HG03469 (cell line): ENCODE results near the gene TEX13C.
A peak's percentile ranks its signal among the peaks of the same experiment; 100 is the strongest.
"Not testable (repeated sequence)": the region's sequence is repeated elsewhere in the genome, so short reads cannot be mapped to it uniquely, and the experiment has no call there.

Source experiments
- ATAC-seq: cut with Tn5 transposase; IDR thresholded peaks from one replicate; pipeline ENCODE4 v1.9.1; 2021; ENCODE audit warnings: mild to moderate bottlenecking, moderate library complexity, moderate number of reproducible peaks; ENCODE audit not compliant: unreplicated experiment

Gene TEX13C

DNA sequence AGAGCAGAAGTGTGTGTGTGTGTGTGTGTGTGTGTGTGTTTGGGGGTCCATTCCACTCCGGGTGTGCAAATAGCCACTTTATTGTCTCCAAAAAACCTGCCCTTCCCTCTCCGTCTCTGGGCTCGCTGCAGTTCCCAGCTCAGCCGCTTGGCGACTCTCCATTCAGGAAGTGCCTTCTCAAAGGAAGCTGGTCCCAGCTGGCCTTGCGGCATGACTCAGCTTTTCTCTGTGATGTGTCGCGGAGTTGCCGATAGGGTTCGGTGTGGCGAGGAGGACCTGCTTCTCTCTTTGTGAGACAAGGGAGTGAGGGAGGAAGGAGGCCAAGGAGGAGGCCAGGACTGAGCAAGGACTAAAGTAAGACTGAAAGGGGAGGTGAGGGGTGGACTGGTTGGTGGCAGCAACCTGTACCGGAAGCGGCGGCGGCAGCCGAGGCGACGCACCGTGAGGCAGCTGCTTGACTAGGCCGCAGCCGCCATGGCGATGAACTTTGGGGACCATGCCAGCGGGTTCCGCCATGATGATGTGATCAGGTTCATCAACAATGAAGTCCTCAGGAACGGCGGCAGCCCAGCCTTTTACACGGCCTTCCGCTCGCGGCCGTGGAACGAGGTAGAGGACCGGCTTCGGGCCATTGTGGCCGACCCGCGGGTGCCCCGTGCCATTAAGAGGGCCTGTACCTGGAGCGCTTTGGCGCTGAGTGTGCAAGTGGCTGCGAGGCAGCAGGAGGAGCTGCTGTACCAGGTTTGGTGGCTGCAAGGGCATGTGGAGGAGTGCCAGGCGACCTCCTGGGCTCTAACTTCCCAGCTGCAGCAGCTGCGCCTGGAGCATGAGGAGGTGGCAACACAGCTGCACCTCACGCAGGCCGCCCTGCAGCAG lies at the start of gene TEX13C:
Gene TEX13C, plus strand, starts transcription at position 226 of the 876 bp plus-strand sequence. Its CDS starts 249 bp downstream, at position 475.
- ATAC-seq = no peak

DNA sequence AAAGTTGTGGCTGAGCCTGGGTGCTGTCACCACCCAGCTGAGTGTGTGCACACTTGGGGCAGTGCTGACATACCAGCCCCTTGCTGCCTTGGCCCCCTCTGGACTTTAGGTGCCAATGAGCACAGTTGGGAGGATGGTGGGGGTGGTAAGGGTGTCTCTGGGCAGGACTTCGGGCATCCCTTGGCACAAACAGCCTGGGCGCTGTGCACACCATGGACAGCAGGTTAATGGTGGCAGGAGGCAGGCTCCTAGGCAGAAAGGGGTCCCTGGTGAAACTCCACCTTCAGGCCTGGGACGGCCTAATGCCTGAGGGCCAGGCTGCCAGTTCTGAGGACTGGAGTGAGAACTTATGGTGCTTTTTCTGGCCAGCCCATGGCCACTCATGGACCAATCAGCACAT lies 32.4 kb upstream of the TEX13C start:
- no peak for ATAC-seq

DNA sequence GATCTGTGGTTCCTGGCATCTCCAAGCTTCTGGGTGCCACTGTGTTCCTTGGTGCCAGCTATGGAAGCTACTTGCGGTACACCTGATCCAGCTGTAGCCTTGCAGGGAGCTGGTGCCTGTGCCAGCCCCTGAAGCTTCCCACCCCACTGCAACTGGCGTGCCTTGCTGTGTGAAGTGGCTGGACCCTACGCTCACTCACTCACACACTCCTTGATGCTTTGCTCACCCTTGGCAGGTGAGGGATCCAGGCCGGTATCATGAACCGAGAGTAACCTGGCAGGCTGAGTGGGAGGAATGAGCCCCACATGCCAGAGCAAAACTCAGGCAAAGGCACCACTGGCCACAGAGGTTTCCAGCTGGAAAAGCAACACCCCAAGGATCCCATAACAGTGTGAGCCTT lies 31.3 kb upstream of the TEX13C start:
- ATAC-seq = no peak

GRCh38 chrX:125289209-125289608 lies 30.5 kb upstream of the TEX13C start:
- ATAC-seq = no peak

DNA sequence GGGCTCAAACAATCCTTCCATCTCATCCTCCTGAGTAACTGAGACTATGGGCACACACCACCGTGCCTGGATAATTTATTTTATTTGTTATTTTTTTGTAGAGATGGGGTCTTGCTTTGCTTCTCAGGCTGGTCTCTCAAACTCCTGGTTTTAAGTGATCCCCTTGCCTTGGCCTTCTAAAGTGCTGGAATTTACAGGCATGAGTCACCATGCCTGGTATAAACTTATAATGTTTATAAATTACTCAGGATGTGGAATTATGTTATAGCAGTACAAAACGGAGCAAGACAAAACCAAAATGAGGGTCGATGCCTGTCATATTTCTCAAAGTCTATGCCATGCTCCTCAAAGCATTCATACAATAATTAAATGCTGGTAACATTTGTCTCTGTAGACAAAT lies 29.8 kb upstream of the TEX13C start:
- ATAC-seq = no peak

GRCh38 chrX:125291124-125291523 lies 28.5 kb upstream of the TEX13C start:
- ATAC-seq = no peak

DNA sequence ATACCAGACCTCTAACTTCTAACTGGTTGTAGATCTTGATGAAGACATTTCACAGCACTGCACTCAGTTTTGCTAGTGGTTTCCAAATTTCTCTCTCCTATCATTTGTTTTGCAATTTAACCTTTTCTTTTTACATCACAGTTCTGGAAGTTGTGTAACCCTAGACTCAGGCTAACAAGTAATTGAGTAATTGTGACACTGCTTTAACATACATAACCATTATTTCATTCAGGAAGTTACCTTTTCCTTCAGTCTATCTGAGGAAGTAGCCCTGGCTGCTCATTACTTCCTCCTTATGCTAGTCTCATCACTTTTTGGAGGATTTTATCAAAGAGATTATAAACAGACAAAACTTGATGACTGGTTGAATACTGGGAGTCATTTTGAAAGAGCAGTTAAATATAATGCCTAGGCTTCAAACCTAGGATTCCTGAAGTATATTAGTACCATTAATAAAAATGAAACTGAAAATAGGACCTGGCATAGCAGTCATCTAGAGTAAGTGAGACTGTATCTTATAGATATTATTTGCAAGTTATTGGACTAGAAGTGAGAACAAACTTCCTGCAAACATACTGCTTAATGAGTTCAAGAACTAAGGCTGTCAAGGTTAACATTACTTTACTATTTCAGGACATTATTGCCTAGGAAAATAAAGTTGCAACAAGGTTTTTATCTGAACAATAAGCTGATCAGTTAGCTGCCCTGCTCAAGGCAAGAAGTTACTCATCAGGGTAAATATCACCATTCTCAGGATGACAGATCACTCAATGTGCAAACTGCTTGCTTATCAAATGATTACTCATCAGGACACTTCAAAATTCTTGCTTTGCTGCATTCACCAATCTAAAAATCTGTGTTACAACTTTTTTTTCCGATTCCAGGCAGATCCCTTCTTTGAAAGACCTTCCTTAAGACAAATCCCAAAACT lies 25.6 kb upstream of the TEX13C start:
- ATAC-seq = peak; percentile 53

GRCh38 chrX:125295337-125295736 lies 24.3 kb upstream of the TEX13C start:
- ATAC-seq = peak; percentile 69

- no peak for ATAC-seq
Observed at GRCh38 chrX:125298871-125299270, 20.8 kb upstream of the TEX13C start.

GRCh38 chrX:125306335-125306866 lies 13.3 kb upstream of the TEX13C start:
- ATAC-seq = no peak

DNA sequence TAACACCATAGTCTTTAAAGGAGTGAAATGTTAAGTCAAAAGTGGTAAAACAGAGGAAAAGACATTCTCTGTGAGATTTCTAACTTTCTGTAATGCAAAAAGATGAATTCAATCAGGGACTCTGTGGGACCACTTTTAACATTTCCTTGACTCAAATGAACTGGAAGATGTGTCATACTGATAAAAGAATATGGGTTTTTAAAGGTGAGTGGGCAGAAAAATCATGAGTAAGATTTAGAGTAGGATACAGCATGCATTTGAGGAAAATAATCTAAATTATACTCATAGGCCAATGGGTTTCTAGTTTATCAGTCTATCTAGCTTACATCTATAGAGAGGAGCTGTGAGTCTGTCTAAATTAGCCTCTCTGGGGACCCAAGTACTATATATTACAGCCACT lies 11.0 kb upstream of the TEX13C start:
- ATAC-seq = no peak

GRCh38 chrX:125319166-125319565 lies 505 bp upstream of the TEX13C start:
- ATAC-seq = not testable (repeated sequence)

- no peak for ATAC-seq
Observed at GRCh38 chrX:125322431-125322830, 2.8 kb downstream of the TEX13C start.

GRCh38 chrX:125326599-125326998 lies 6.9 kb downstream of the TEX13C start:
- no peak for ATAC-seq

GRCh38 chrX:125327891-125328290 lies 8.2 kb downstream of the TEX13C start:
- ATAC-seq = no peak

DNA sequence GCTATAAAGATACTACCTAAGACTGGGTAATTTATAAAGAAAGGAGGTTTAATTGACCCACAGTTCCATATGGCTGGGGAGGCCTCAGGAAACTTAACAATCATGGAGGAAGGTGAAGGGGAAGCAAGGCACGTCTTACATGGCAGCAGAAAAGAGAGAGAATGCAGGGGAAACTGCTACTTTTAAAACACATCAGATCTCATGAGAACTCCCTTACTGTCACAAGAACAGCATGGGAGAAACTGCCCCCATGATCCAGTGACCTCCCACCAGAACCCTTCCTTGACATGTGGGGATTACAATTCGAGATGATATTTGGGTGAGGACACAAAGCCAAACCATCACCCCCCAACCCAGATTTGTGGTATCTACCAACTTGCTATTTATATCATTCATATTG lies 13.9 kb downstream of the TEX13C start:
- no peak for ATAC-seq

DNA sequence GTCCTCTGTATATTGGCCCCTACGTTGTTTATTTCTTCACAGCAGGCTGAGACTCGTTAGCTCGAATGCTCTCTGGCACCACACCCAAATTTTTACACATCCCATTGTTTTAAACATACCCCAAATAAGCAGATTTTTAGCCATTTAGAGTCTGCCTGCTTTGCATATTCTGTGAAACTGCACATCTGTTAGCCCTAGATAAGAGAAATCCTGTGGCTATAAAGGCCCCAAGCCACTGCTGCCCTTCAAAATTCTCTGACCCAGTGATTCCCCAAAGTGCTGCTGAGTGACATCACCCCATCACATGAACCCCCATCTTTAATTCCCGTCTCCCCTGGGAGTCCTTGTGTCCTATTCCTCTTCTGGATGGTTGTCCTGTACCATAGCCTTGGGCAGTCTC lies 20.8 kb downstream of the TEX13C start:
- no peak for ATAC-seq

DNA sequence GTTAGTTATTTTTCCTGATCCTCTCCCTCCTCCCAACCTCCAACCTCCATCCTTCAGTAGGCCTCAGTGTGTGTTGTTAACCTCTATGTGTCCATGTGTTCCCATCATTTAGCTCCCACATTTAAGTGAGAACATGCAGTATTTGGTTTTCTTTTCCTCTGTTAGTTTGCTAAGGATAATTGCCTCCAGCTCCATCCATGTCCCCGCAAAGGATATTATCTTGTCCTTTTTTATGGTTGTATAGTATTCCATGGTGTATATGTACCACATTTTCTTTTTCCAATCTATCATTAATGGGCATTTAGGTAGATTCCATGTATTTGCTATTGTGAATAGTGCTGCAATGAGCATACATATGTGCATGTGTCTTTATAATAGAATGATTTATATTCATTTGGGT lies 54.5 kb downstream of the TEX13C start:
- ATAC-seq = no peak
